Retinal pigment epithelial cell (primary cell): ENCODE results near the gene RIN3.
A peak's percentile ranks its signal among the peaks of the same experiment; 100 is the strongest.

ENCODE experiments used
- DNase-seq: peaks from one replicate; pipeline ENCODE4 v3.0.0-alpha.2; 2010; ENCODE audit warnings: low read depth
- H3K4me3 ChIP-seq: 2 replicates; pipeline ENCODE4 v1.5.1; 2011; ENCODE audit warnings: mild to moderate bottlenecking, low read length, control low read depth, moderate library complexity
- CTCF ChIP-seq: conservative IDR thresholded peaks from 2 replicates; pipeline ENCODE4 v1.5.1; 2011; ENCODE audit warnings: low read depth, low read length, control low read depth, inconsistent platforms

RIN3 gene

GRCh38 chr14:92609955-92610354, 96.4 kb downstream of the RIN3 start:
- DNase-seq, result no peak
- TF ChIP-seq CTCF, result no peak
- H3K4me3 ChIP-seq, result no peak overlapping the region

GRCh38 chr14:92610849-92611271, 97.3 kb downstream of the RIN3 start:
- no peak overlapping the region for H3K4me3 ChIP-seq
- no peak for TF ChIP-seq CTCF
- no peak for DNase-seq

- TF ChIP-seq CTCF, result peak; percentile 95
- no peak overlapping the region for H3K4me3 ChIP-seq
- DNase-seq, result no peak
These were observed 99.6 kb downstream of the RIN3 start for GRCh38 chr14:92613008-92613658.

GRCh38 chr14:92613681-92614260, 100.2 kb downstream of the RIN3 start:
- no peak for DNase-seq
- TF ChIP-seq CTCF, result no peak

GRCh38 chr14:92615451-92615850, 101.9 kb downstream of the RIN3 start:
- no peak overlapping the region for H3K4me3 ChIP-seq
- no peak for TF ChIP-seq CTCF
- no peak for DNase-seq

More at GRCh38 chr14:92613681-92614260, 100.2 kb downstream of the RIN3 start:
- no peak overlapping the region for H3K4me3 ChIP-seq

GRCh38 chr14:92616178-92616577, 102.6 kb downstream of the RIN3 start:
- no peak for DNase-seq
- H3K4me3 ChIP-seq, result no peak overlapping the region
- TF ChIP-seq CTCF, result no peak

GRCh38 chr14:92617581-92617980, 104.0 kb downstream of the RIN3 start:
- no peak for DNase-seq
- no peak overlapping the region for H3K4me3 ChIP-seq
- no peak for TF ChIP-seq CTCF
